Natural killer cell (primary cell): ENCODE data around the gene SEMA4B. TPM values are rescaled to one million over a fixed set of nuclear protein-coding genes. Genes with fewer than 3 reads are reported as not detected.
"Not testable (repeated sequence)": the region's sequence is repeated elsewhere in the genome, so short reads cannot be mapped to it uniquely, and the experiment has no call there.

Experiments
- ATAC-seq, 3 donors: fragments of 150-1000 bp in 2 of 3; fragments of 200-7000 bp in 1 of 3; cut with Tn5 transposase; 1 replicate in 1 of 3; 2 replicates in 2 of 3; pipeline ENCODE4 v1.10.0; 2021; ENCODE audit warnings: mild to moderate bottlenecking in 2 of 3, moderate library complexity in 2 of 3
- DNase-seq, 2 donors: peaks; one replicate each; pipeline versions ENCODE4 v3.0.0 to v3.0.0-alpha.2; 2013 to 2021; ENCODE audit warnings: mixed read lengths in 1 of 2
- H3K27ac ChIP-seq: one replicate; pipeline ENCODE4 v1.5.1; 2013; ENCODE audit warnings: mild to moderate bottlenecking, low read length
- H3K27me3 ChIP-seq: one replicate; pipeline ENCODE4 v1.6.1; 2013; ENCODE audit warnings: low read length; ENCODE audit not compliant: control insufficient read depth, insufficient read depth
- H3K36me3 ChIP-seq: one replicate; pipeline ENCODE4 v1.6.1; 2013; ENCODE audit warnings: low read length; ENCODE audit not compliant: control insufficient read depth, insufficient read depth
- H3K4me1 ChIP-seq: one replicate; pipeline ENCODE4 v1.6.1; 2013; ENCODE audit warnings: low read length; ENCODE audit not compliant: control insufficient read depth, insufficient read depth
- H3K4me3 ChIP-seq: one replicate; pipeline ENCODE4 v1.5.1; 2013; ENCODE audit warnings: low read length
- H3K9me3 ChIP-seq: one replicate; pipeline ENCODE4 v1.6.1; 2013; ENCODE audit warnings: low read length; ENCODE audit not compliant: control insufficient read depth, insufficient read depth
- H3K27ac Mint-ChIP-seq, 2 donors: one replicate each; pipeline ENCODE4 v1.8.0; 2022; ENCODE audit warnings: mild to moderate bottlenecking in 2 of 2, mixed read lengths in 2 of 2, moderate library complexity in 1 of 2
- H3K27me3 Mint-ChIP-seq, 2 donors: one replicate each; pipeline ENCODE4 v1.8.0; 2022; ENCODE audit warnings: low read depth in 2 of 2, mixed read lengths in 2 of 2
- H3K36me3 Mint-ChIP-seq: one replicate; pipeline ENCODE4 v1.8.0; 2022; ENCODE audit warnings: mixed read lengths
- H3K4me1 Mint-ChIP-seq, 2 donors: one replicate each; pipeline ENCODE4 v1.8.0; 2022; ENCODE audit warnings: mixed read lengths in 2 of 2
- H3K4me3 Mint-ChIP-seq: one replicate; pipeline ENCODE4 v1.8.0; 2022; ENCODE audit warnings: mild to moderate bottlenecking, moderate library complexity, mixed read lengths
- H3K9me3 Mint-ChIP-seq, 2 donors: one replicate each; pipeline ENCODE4 v1.8.0; 2022; ENCODE audit warnings: mixed read lengths in 2 of 2
- CTCF ChIP-seq: fragments of 200-600 bp; IDR thresholded peaks from one replicate; pipeline ENCODE4 v1.8.0; 2022; ENCODE audit warnings: antibody characterized with exemption
- WGBS: methylation state at CpG from one replicate; pipeline ENCODE4 v1.1.7; 2013; ENCODE audit warnings: missing lambda C conversion rate; ENCODE audit not compliant: insufficient coverage; 5-methylcytosine and 5-hydroxymethylcytosine counted together
- intact Hi-C: fragments of 100-400 bp; cut with micrococcal nuclease; formaldehyde crosslinking; loops from one replicate; pipeline ENCODE4 v1.14.2; 2022
- total RNA-seq, 4 donors: library from RNA; stranded (reverse); fragments of 120-200 nt in 1 of 4; gene quantifications; one replicate each; pipeline versions ENCODE4 v1.2.3 to v1.2.4, GENCODE V29; 2013 to 2022

SEMA4B gene
- total RNA-seq, 3 donors from 2014 or later (not counting 1 experiment from before 2014, with no cell fraction given), result 13.1 to 28.1 (median 25.0) TPM

DNA sequence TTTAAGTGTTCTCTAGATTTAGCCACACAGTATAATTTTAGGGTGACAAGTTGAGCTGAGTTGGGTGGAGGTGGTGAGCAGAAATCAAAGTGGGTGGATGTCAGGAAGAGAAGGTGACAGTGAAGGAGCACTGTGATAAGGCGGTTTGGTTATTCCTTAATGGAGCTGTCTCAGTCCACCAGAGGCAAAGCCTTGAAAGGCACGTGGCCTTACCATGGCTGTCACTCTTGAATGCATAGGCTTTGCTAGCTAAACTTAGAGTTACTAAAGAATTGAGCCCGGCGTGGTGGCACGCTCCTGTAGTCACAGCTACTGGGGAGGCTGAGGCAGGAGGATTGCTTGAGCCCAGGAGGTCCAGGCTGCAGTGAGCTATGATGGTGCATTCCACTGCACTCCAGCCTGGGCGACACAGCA lies 47.7 kb downstream of the SEMA4B start:
- Histone ChIP-seq H3K4me1 (peaks cover 18% of the 10 kb centered on the region), H3K27me3 (no peaks in the 10 kb centered on the region), H3K9me3 (no peaks in the 10 kb centered on the region), H3K36me3 (no peaks in the 10 kb centered on the region), H3K27ac (no peak overlapping the region), H3K4me3 (no peak overlapping the region)
- Mint-ChIP-seq H3K36me3 (no peaks in the 10 kb centered on the region), H3K4me1 (peaks cover 10 to 24% of the 10 kb centered on the region in 2 donors), H3K27ac (peak overlapping the region; percentile 78 to 82), H3K9me3 (no peaks in the 10 kb centered on the region), H3K4me3 (peak overlapping the region; percentile 89), H3K27me3 (no peaks in the 10 kb centered on the region)
- WGBS, result 83% methylated on average over 6 of the region's 6 CpGs
- no peak for TF ChIP-seq CTCF
- intact Hi-C loops, result no loop called here
- DNase-seq, result no peak
- ATAC-seq, result peak in 1 of 3 donors; percentile 21

GRCh38 chr15:90249203-90249863 lies 48.2 kb downstream of the SEMA4B start, which contains the start of gene TTLL13:
Gene TTLL13 (plus strand): TSS chr15:90249556. CDS start chr15:90250631, 1,075 bp downstream.
- WGBS, result 4% methylated on average over 44 of the region's 44 CpGs
- intact Hi-C loops, result no loop called here
- H3K27ac ChIP-seq, result peak within 1 kb of the TSS; percentile 19
- H3K36me3 ChIP-seq, result no peaks in the 10 kb centered on the region
- no peaks in the 10 kb centered on the region for H3K9me3 ChIP-seq
- peak within 1 kb of the TSS; percentile 78 to 82 for H3K27ac Mint-ChIP-seq
- H3K27me3 Mint-ChIP-seq, result no peaks in the 10 kb centered on the region
- no peaks in the 10 kb centered on the region for H3K27me3 ChIP-seq
- ATAC-seq (peak; percentile 72 to 87 (median 80)), DNase-seq (peak; percentile 48 to 71)
- peak within 1 kb of the TSS; percentile 89 for H3K4me3 Mint-ChIP-seq
- TF ChIP-seq CTCF, result no peak
- H3K36me3 Mint-ChIP-seq, result no peaks in the 10 kb centered on the region
- no peaks in the 10 kb centered on the region for H3K9me3 Mint-ChIP-seq
- peaks cover 18% of the 10 kb centered on the region for H3K4me1 ChIP-seq
- H3K4me1 Mint-ChIP-seq, result peaks cover 10 to 24% of the 10 kb centered on the region in 2 donors
- peak within 1 kb of the TSS; percentile 59 for H3K4me3 ChIP-seq

- no peak for TF ChIP-seq CTCF
- no peaks in the 10 kb centered on the region for H3K36me3 ChIP-seq
- 94% methylated on average over 7 of the region's 7 CpGs for whole genome bisulfite sequencing
- ATAC-seq, result no peak
- H3K4me1 ChIP-seq, result no peaks in the 10 kb centered on the region
- H3K4me1 Mint-ChIP-seq, result no peaks in the 10 kb centered on the region
- H3K27me3 ChIP-seq, result no peaks in the 10 kb centered on the region
- no peaks in the 10 kb centered on the region for H3K9me3 Mint-ChIP-seq
- intact Hi-C loops, result no loop called here
- H3K4me3 ChIP-seq, result no peak overlapping the region
- no peak overlapping the region for H3K27ac ChIP-seq
- DNase-seq, result no peak
- no peak overlapping the region for H3K27ac Mint-ChIP-seq
- no peaks in the 10 kb centered on the region for H3K36me3 Mint-ChIP-seq
- H3K9me3 ChIP-seq, result no peaks in the 10 kb centered on the region
- H3K4me3 Mint-ChIP-seq, result no peak overlapping the region
- no peaks in the 10 kb centered on the region for H3K27me3 Mint-ChIP-seq
Observed at GRCh38 chr15:90257776-90258175, 56.6 kb downstream of the SEMA4B start.

GRCh38 chr15:90259524-90259923 lies 58.4 kb downstream of the SEMA4B start:
- ATAC-seq (no peak), DNase-seq (no peak)
- H3K4me1 ChIP-seq, result peaks cover 4% of the 10 kb centered on the region
- TF ChIP-seq CTCF, result no peak
- no peaks in the 10 kb centered on the region for H3K27me3 ChIP-seq
- intact Hi-C loops, result no loop called here
- no peak overlapping the region for H3K4me3 ChIP-seq
- H3K4me3 Mint-ChIP-seq, result no peak overlapping the region
- no CpG with 5 or more reads among the region's 5 CpGs for WGBS
- H3K36me3 Mint-ChIP-seq, result no peaks in the 10 kb centered on the region
- no peaks in the 10 kb centered on the region for H3K36me3 ChIP-seq
- H3K27ac ChIP-seq, result no peak overlapping the region
- no peaks in the 10 kb centered on the region for H3K9me3 Mint-ChIP-seq
- H3K4me1 Mint-ChIP-seq, result peaks cover 4 to 5% of the 10 kb centered on the region in 2 donors
- H3K27me3 Mint-ChIP-seq, result no peaks in the 10 kb centered on the region
- no peak overlapping the region for H3K27ac Mint-ChIP-seq
- H3K9me3 ChIP-seq, result no peaks in the 10 kb centered on the region

DNA sequence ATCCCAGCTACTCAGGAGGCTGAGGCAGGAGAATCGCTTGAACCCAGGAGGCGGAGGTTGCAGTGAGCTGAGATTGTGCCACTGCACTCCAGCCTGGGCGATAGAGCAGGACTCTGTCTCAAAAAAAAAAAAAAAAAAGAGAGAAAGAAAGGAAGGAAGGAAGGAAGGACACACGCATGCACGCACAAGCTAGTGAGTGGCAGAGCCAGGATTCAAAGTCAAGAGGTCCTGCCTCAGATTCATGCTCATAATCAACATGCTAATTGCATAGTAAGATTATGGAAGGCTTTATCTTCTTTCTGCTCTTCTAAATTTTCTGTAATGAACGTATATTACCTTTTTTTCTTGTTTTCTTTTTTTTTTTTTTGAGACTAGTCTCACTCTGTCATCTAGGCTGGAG lies 59.6 kb downstream of the SEMA4B start:
- H3K4me1 Mint-ChIP-seq, result peaks cover 16 to 17% of the 10 kb centered on the region in 2 donors
- 94% methylated on average over 4 of the region's 6 CpGs for WGBS
- H3K4me1 ChIP-seq, result peaks cover 11% of the 10 kb centered on the region
- H3K27me3 ChIP-seq, DNase-seq, H3K4me3 Mint-ChIP-seq, H3K27ac ChIP-seq, H3K36me3 Mint-ChIP-seq, intact Hi-C loops, H3K27me3 Mint-ChIP-seq, H3K9me3 Mint-ChIP-seq, H3K27ac Mint-ChIP-seq, H3K4me3 ChIP-seq, H3K36me3 ChIP-seq, ATAC-seq, H3K9me3 ChIP-seq: not testable (repeated sequence)
